Renal cortical epithelial cell (primary cell): ENCODE data around the gene TTC33. TPM values are rescaled to one million over a fixed set of nuclear protein-coding genes. Genes with fewer than 3 reads are reported as not detected.
"Not testable (repeated sequence)": the region's sequence is repeated elsewhere in the genome, so short reads cannot be mapped to it uniquely, and the experiment has no call there.

Experiments used
- DNase-seq: peaks from one replicate; pipeline ENCODE4 v3.0.0-alpha.2; 2011; ENCODE audit warnings: low read depth
- total RNA-seq: library from RNA; depleted of rRNA; stranded (reverse); fragments of >200 nt; gene quantifications from 2 replicates; pipeline ENCODE4 v1.2.3, GENCODE V29; 2014

The TTC33 gene
- total RNA-seq, 1 donor from 2014 or later: 22.7 TPM

GRCh38 chr5:40680741-40681362 is 74.9 kb downstream of the TTC33 start:
- no peak for DNase-seq

GRCh38 chr5:40679913-40680681 is 75.7 kb downstream of the TTC33 start, which contains the start of gene PTGER4:
Gene PTGER4, plus strand, starts transcription at chr5:40679915. Its CDS starts 1,079 bp downstream, at chr5:40680994.
- no peak for DNase-seq

DNA sequence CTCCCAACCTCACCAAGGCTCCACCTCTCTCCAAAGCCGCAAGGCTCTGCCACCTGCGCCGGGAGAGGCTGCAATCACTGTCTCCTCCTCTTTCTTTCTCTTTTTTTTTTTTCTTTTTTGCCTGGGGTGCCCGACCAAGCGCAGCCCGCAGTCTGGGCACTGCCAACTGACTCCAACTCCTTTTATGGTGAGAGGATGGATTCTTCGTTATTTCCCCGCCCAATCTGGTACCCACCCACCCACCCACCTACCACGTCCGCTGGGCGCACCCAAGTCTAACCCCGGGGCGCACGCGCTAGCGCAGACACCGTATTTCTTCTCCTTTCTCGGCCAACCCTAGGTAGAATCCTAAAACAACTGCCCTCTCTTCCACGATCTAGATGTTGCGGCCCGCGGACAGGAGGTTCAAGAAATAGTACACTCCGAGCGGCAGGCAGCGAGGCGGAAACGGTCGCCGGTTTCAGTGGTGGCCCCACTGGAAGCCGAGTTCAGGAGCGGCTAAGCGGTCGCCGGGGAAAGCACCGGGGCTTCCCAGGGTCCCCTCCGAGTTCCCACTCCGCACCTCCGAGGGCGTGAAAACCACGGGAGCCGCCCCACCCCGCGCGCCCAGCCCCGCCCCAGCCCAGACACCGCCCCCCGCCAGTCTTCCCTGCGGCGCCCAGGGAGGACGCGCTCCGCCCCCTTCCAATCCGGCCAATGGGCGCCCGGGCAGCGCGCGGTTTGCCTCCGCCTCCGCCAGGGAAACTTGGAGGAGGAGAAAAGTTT is 76.4 kb downstream of the TTC33 start:
- peak; percentile 89 for DNase-seq

- peak; percentile 52 for DNase-seq
Measured at GRCh38 chr5:40678460-40679147, 77.2 kb downstream of the TTC33 start.

DNA sequence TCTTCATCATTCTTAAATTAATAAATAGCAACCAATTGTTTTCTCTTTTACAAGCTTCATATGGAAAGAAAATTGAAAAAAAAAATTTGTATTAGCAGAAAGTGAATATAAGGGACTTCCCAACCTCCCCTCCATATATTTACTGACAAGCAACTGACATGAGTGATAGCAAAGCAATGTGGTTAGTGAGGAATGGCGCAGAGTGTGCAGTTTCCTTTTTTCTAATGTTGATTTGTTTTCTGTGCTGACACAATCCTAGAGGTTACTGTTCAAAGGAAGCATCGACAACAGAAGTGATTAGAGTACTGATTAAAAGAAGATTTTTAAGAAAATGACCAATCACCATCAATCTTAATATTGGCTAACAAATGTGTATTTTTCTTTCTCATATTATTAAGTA is 77.7 kb downstream of the TTC33 start:
- no peak for DNase-seq

DNA sequence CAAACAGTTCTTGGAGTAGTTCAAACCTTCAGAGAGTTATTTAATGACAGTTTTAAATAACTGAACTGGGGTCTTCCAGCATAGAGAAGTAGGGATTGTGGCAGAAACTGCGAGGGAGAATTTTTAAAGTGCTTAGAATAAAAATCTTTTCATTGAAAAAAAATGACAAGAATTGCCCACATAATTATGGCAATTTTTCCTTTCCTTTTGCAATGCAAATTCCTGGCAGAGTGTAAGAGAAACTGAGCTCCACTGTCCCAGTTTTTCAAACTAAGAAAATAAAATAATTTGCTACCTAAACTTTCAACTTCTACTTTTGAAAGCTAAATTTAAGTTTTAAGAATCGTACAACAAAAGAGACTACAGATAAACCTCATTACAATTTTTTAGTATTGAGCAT is 78.3 kb downstream of the TTC33 start:
- DNase-seq: no peak

DNA sequence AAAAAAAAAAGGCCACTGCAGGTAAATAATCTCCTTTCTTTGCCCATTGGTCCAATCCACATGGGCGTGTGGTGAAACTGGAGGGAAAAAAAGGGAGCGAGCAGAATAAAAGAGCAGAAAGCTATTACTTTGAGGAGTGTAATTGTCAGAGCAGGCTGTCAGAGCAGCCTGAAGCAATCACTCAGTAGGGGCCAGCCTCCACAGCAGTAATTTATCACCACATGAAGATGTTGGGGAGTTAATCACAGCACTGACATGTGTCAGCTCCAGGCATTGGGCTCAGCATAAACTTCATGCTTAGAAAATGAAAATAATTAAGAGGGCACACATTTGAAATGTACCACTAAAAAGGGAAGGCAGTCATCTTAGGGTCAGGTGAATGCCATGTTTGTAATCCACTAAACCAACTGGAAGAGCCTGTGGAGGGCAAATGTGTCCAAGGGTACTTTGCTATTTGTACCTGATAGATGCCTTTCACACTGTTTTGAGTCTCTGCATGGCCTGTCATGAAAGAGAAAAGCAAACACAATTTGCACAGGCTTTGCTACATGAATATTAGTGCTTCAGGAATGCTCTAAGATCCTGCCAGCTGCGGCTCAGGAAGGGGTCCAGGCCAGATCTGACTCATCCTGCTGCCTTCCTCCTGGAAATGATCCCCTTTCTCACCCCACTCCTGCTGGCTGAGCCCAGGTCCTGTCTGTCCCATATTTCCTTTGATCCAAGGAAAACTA is 79.0 kb downstream of the TTC33 start:
- peak; percentile 37 for DNase-seq

DNA sequence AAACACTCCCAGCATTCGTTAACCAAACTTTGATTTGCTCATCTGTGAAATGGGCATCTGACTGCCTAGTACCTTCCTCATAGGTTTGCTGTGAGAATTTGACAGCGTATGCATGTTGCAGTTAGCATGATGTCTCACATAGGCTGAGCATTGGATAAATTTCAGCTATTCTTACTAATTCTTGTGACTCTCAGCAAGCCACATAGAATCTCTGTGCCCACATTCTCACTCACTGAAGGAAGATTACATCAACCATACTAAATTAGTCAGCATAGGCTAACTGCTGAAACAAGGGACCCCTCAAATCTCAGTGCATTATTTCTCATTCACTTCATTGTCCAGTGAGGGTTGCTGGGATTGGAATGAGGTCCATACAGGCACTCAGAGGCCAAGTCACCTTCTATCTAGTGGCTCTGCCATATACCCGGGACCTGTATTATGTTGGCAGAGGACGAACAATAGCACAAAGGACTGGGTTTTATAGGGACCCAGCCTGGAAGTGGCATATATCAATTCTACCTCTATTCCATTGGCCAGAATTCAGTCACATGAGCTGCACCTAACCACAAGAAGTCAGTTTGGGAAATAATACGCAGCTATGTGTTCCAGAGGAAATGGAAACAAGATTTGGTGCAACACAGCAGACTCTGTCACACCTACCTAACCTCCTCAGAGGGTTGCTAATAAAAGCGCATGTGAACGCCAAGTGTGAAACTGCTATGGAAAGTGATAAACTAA is 80.2 kb downstream of the TTC33 start:
- no peak for DNase-seq

DNA sequence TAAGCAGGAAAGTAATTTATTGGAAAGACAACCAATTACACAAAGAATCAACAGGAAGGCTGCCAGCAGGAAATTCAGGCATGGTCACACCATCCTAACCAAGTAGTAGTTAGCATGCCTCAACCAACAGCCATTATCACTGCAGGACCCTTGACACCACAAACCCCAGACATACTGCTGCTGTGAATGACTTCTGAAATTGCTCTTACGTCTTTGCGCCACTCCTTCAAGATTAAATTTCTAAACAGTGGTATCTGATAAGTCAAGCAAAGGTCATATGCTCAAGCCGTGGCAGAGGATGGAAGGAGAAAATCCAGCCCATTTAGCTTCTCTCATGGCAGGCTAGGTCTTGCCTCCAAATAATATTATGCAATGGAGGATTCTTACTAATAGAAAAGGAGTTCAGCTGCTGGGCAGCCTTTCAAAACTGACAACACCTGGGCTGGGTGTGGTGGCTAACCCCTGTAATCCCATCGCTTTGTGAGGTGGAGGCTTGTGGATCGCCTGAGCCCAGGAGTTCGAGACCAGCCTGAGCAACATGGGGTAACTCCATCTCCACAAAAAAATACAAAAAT is 81.0 kb downstream of the TTC33 start:
- DNase-seq: no peak

DNA sequence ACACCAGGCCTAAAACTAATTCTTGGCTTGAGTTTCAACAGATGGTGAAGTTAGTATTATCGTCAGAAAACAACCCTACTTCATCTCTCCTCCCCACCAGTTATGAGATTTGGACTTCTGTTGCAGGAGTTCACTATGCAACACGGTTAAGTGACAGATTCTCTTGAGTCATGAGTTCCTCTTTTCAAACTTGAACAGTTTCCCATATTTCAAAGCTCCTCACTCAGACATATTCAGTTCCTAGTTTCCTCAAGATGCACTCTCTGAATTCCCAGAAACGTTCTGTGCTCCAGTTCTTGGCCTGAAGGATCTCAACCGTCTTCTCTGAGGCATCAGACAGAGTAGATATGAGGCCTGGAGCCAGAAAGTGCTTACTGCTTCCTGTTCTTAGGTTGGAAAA is 83.3 kb downstream of the TTC33 start:
- DNase-seq: no peak

DNA sequence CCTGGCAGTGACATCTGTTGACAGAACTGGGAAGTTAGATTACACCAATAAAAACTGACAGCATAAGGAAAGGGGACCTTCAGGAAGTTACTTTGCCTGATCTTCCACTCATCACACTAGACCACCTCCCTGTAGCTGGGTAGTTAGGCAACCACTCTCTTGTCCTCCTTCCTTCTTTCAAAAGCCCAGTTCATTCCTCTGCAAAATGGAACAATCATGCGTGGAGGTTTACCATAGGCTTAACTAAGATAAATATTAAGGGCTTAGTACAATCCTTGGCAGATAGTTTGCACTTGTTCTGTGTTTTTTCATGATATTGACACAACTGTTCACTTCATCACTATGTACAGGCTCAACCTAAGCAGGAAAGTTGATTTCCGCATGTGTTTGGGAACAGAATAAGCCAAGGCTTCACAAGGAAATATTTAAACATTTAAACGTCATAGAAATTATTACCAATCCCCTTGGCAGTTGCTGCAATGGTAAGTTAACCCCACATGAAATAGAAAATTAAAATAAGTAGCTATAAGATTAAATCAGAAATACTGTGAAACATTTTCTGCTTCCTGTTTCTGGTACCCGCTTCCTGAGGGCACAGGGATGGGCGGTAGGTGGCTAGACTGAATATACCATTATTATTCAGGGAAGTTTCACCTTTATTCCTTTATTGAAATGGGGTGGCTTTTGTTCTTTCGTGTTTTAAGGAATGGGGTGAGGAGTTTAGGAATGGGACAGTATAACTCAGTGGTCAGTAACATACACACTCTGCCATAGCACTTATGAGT is 86.0 kb downstream of the TTC33 start:
- DNase-seq: no peak

DNA sequence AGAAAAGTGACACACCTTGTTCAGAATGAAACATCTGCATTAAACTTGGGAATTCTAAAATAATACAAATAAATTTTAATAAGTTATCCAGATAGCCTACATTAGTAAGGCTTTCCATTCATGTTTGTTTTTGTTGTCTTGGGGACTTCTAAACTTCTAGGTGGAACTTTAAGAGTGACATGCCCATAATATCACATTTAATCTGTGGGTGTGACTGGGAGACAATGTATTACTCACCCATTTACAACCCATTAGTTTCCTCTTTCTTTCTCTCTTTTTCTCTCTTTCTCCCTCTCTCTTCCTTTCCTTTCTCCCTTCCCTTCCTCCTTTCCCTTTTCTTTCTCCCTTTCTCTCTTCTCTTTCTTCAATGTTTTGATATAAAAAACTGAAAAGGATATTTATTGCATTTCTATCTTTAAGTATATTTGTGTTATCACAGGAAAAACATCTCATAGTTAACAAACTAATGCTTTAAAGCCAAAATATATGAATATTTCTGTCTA is 88.5 kb downstream of the TTC33 start:
- DNase-seq: no peak

DNA sequence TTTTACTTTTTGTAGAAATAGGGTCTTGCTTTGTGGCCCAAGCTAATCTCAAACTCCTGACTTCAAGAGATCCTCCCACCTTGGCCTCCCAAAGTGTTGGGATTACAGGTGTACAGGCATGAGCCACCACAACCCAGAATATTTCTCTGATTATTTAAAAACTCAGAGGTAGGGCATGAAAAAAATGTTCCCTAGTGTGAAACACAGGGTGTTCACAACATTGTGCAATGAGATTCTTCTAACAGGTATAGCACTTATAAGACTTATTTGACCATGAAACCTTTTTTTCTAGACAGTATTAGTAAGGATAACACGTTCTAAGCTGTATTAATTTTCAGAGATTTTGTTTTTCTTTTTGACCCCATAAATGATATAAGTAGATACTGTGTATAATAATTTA is 89.1 kb downstream of the TTC33 start:
- DNase-seq: no peak

DNA sequence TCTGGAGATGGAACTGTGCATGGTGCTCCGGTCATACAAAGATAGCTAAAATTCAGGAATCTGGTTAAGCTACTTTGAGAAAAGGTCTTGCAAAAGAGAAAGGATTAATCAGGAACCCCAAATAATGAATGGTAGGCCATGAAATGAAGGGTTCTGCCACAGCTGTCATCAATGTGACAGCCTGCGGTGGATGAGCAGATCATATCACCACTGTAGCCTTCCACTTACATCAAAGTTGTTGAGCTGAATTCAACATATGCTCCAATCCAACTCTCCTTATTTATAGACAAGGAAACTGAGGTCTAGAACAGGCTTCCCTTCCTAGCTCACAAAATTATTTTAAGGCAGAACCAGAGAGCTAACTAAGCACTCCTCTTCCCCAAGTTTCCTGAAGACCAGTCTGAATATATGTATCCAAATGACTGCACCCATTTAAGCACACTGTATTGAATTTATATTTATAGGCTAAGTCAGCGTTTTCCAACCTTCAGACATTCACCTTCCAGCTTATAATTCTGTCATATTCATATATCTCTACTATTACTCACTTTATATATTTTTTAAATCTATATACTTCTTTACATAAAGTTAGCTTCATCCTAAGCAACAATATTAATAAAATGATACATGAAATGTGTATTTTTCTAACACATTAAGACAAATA is 90.0 kb downstream of the TTC33 start:
- DNase-seq: no peak

DNA sequence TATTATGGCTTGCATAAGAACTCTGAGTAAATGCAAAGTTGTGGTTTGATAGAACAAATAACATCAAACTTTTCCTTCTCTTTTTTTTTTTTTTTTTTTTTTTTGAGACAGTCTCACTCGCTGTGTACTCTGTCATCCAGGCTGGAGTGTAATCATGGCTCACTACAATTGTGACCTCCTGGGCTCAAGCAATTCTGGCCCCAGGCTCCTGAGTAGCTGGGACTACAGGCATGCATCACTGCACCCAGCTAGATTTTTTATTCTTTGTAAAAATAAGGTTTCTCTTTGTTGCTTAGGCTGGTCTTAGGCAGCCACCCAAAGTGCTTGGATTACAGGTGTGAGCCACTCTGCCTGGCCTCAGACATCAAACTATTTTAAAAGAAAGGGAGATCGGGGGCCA is 95.0 kb downstream of the TTC33 start:
- DNase-seq: peak; percentile 67

DNA sequence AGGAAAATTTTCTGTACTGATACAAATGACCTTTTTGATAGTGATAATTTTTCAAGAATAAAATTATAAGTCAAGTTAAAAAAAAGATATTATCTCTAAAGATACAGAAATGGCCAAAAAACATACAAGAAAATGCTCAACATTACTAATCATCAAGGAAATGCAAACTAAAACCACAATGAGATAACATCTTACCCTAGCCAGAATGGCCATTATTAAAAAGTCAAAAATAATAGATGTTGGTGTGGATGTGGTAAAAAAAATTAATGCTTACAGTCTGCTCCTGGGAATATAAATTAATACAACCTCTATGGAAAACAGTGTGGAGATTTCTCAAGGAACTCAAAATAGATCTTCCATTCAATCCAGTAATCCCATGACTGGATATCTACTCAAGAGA is 99.0 kb downstream of the TTC33 start:
- DNase-seq: no peak

DNA sequence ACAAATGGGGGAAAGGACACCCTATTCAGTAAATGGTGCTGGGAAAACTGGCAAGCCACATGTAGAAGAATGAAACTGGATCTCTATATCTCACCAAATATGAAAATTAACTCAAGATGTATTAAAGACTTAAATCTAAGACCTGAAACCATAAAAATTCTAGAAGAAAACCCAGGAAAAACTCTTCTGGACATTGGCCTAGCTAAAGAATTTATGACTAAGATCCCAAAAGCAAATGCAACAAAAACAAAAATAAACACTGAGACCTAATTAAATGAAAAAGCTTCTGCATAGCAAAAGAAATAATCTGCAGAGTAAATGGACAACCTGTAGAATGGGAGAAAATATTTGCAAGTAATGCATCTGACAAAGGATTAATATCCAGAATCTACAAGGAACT is 99.7 kb downstream of the TTC33 start:
- DNase-seq: not testable (repeated sequence)

GRCh38 chr5:40655138-40655537 is 100.6 kb downstream of the TTC33 start:
- DNase-seq: no peak
